B cell (primary cell): Measurements from ENCODE around the gene TWSG1. TPM values are rescaled to one million over a fixed set of nuclear protein-coding genes. Genes with fewer than 3 reads are reported as not detected.

Experiments
- ATAC-seq: fragments of 200-7000 bp; cut with Tn5 transposase; one replicate; pipeline ENCODE4 v1.10.0; 2021; ENCODE audit warnings: low read depth, mild to moderate bottlenecking, moderate number of reproducible peaks, moderate library complexity
- CTCF ChIA-PET: fragments of 350-600 bp; sonication (Branson Sonifier 250); formaldehyde crosslinking; loops from one replicate; lab custom pipeline; 2021; ENCODE audit warnings: antibody characterized with exemption, inconsistent platforms; lab: Charles Lee
- POLR2A ChIA-PET: fragments of 350-600 bp; sonication (Branson Sonifier 250); formaldehyde crosslinking; loops from one replicate; lab custom pipeline; 2021; ENCODE audit warnings: antibody characterized with exemption; lab: Charles Lee
- DNase-seq: peaks from one replicate; pipeline ENCODE4 v3.0.0; 2013
- H2AFZ ChIP-seq: 2 replicates; pipeline ENCODE4 v1.6.1; 2012; ENCODE audit warnings: mild to moderate bottlenecking, low read depth, low read length; ENCODE audit not compliant: insufficient read depth, poor library complexity, severe bottlenecking
- H3K27ac ChIP-seq, 2 donors: 1 replicate in 1 of 2; 2 replicates in 1 of 2; pipeline ENCODE4 v1.5.1; 2012 to 2013; ENCODE audit warnings: low read length in 2 of 2, mild to moderate bottlenecking in 2 of 2, moderate library complexity in 1 of 2
- H3K27me3 ChIP-seq, 4 experiments: fragments of 200-600 bp in 1 of 4; sonication (generic) in 1 of 4; replicated peaks in 1 of 4; 1 replicate in 2 of 4; 2 replicates in 2 of 4; pipeline versions ENCODE4 v1.6.1 to v1.7.0; 2013 to 2016; ENCODE audit warnings: low read length in 3 of 4, mild to moderate bottlenecking in 2 of 4, mixed read lengths in 1 of 4, moderate library complexity in 1 of 4; ENCODE audit not compliant: insufficient read depth in 4 of 4, control insufficient read depth in 3 of 4; ENCODE audit errors: control extremely low read depth in 1 of 4
- H3K36me3 ChIP-seq, 2 experiments: replicated peaks in 1 of 2; 1 replicate in 1 of 2; 2 replicates in 1 of 2; pipeline versions ENCODE4 v1.6.1 to v1.7.1; 2013; ENCODE audit warnings: low read length in 1 of 2; ENCODE audit not compliant: insufficient read depth in 2 of 2, control insufficient read depth in 1 of 2; ENCODE audit errors: control extremely low read depth in 1 of 2, extremely low read depth in 1 of 2
- H3K4me1 ChIP-seq, 2 donors: fragments of 200-600 bp in 1 of 2; sonication (generic) in 1 of 2; 1 replicate in 1 of 2; 2 replicates in 1 of 2; pipeline versions ENCODE4 v1.5.1 to v1.6.1; 2013 to 2017; ENCODE audit warnings: low read length in 2 of 2; ENCODE audit not compliant: control insufficient read depth in 2 of 2, insufficient read depth in 2 of 2
- H3K4me2 ChIP-seq: replicated peaks from 2 replicates; pipeline ENCODE3; 2012; ENCODE audit warnings: mild to moderate bottlenecking, low read depth, low read length; ENCODE audit not compliant: poor library complexity, severe bottlenecking
- H3K4me3 ChIP-seq, 5 experiments: fragments of 200-600 bp in 1 of 5; sonication (generic) in 1 of 5; 1 replicate in 3 of 5; 2 replicates in 2 of 5; pipeline versions ENCODE4 v1.5.1 to v1.7.0; 2011 to 2016; ENCODE audit warnings: low read length in 4 of 5, mild to moderate bottlenecking in 4 of 5, low read depth in 2 of 5, control low read depth in 1 of 5, moderate library complexity in 1 of 5; ENCODE audit not compliant: insufficient read depth in 1 of 5; ENCODE audit errors: control extremely low read depth in 1 of 5, extremely low read depth in 1 of 5
- H3K79me2 ChIP-seq: fragments of 200-600 bp; sonication (generic); one replicate; pipeline ENCODE4 v1.6.0; 2016; ENCODE audit warnings: low read length; ENCODE audit not compliant: control insufficient read depth, insufficient read depth
- H3K9ac ChIP-seq: fragments of 200-600 bp; sonication (generic); 2 replicates; pipeline ENCODE4 v1.6.1; 2017; ENCODE audit warnings: mild to moderate bottlenecking, low read length, moderate library complexity
- H3K9me3 ChIP-seq, 3 donors: one replicate each; pipeline versions ENCODE4 v1.6.1 to v1.7.1; 2013; ENCODE audit warnings: low read length in 2 of 3; ENCODE audit not compliant: control insufficient read depth in 2 of 3, insufficient read depth in 1 of 3; ENCODE audit errors: control extremely low read depth in 1 of 3
- H4K20me1 ChIP-seq: 2 replicates; pipeline ENCODE4 v1.6.0; 2012; ENCODE audit warnings: mild to moderate bottlenecking, low read length; ENCODE audit not compliant: insufficient read depth, control insufficient read depth, poor library complexity, severe bottlenecking
- H3K27ac Mint-ChIP-seq: one replicate; pipeline ENCODE4 v1.8.0; 2021; ENCODE audit warnings: mixed read lengths
- H3K27me3 Mint-ChIP-seq: one replicate; pipeline ENCODE4 v1.8.0; 2021; ENCODE audit warnings: mixed read lengths
- H3K4me1 Mint-ChIP-seq: one replicate; pipeline ENCODE4 v1.8.0; 2021; ENCODE audit warnings: mixed read lengths
- H3K4me3 Mint-ChIP-seq: one replicate; pipeline ENCODE4 v1.8.0; 2021; ENCODE audit warnings: mixed read lengths
- H3K9me3 Mint-ChIP-seq: one replicate; pipeline ENCODE4 v1.8.0; 2022; ENCODE audit warnings: mixed read lengths; ENCODE audit not compliant: insufficient read depth
- CTCF ChIP-seq: fragments of 200-600 bp; IDR thresholded peaks from one replicate; pipeline ENCODE4 v1.8.0; 2022; ENCODE audit warnings: antibody characterized with exemption, mild to moderate bottlenecking
- EZH2 ChIP-seq: IDR thresholded peaks from 2 replicates; pipeline ENCODE4 v1.6.1; 2012; ENCODE audit warnings: borderline replicate concordance, low read depth, mild to moderate bottlenecking, moderate library complexity, low read length; ENCODE audit not compliant: insufficient read depth, poor library complexity, severe bottlenecking
- WGBS: methylation state at CpG from one replicate; pipeline ENCODE4 v1.1.5; 2013; ENCODE audit warnings: missing lambda C conversion rate; ENCODE audit not compliant: insufficient coverage; 5-methylcytosine and 5-hydroxymethylcytosine counted together
- intact Hi-C: fragments of 100-400 bp; cut with micrococcal nuclease; formaldehyde crosslinking; loops from one replicate; pipeline ENCODE4 v1.10.0; 2022
- polyA plus RNA-seq: library from polyadenylated mRNA; depleted of rRNA; stranded (reverse); fragments of >200 nt; gene quantifications from 2 replicates; pipeline ENCODE4 v1.2.3, GENCODE V29; 2012
- total RNA-seq, 2 donors: library from RNA; stranded (reverse); fragments of 120-200 nt in 1 of 2; gene quantifications; 1 replicate in 1 of 2; 2 replicates in 1 of 2; pipeline versions ENCODE4 v1.2.3 to v1.2.4, GENCODE V29; 2013 to 2022

TWSG1 gene
- total and polyA plus RNA-seq, 2 donors (not counting 1 experiment from before 2014, with no cell fraction given), result 1.1 to 6.3 TPM

DNA sequence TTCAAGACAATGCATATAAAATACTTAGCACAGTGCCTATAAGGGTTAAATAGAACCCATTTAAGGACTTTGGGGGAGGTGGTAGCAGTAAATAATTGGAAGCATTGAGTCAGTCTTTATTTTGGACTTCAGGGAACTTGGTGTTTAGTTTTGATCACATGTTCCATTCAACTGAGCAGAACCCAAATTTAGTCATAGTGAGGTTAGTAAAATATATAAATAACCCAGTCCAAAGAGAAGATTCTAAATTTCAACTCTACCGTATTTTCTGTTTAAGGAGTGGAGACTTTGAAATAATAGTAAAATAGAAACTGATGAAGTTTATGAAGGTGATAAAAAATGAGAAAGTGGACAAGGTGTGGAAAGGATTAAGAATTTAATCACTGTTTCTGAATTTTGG, 19.7 kb downstream of the TWSG1 start:
- CTCF ChIA-PET, result no interaction called here
- no peak overlapping the region for H3K4me3 Mint-ChIP-seq
- H3K4me3 ChIP-seq, result no peak overlapping the region
- H3K27ac Mint-ChIP-seq, result no peak overlapping the region
- no peaks in the 10 kb centered on the region for H3K27me3 ChIP-seq
- peaks cover 0 to 3% of the 10 kb centered on the region in 2 donors for H3K4me1 ChIP-seq
- H3K9me3 Mint-ChIP-seq, result no peaks in the 10 kb centered on the region
- no peak overlapping the region for H3K9ac ChIP-seq
- no peak overlapping the region for H3K4me2 ChIP-seq
- POLR2A ChIA-PET, result no interaction called here
- H3K27me3 Mint-ChIP-seq, result no peaks in the 10 kb centered on the region
- H3K4me1 Mint-ChIP-seq, result peaks cover 6% of the 10 kb centered on the region
- WGBS, result no CpG with 5 or more reads among the region's 1 CpG
- DNase-seq (no peak), ATAC-seq (no peak)
- H3K9me3 ChIP-seq, result no peaks in the 10 kb centered on the region
- no peak overlapping the region for H2AFZ ChIP-seq
- H3K27ac ChIP-seq, result no peak overlapping the region
- no peaks in the 10 kb centered on the region for H3K79me2 ChIP-seq
- H3K36me3 ChIP-seq, result no peaks in the 10 kb centered on the region
- no peak for TF ChIP-seq CTCF
- TF ChIP-seq EZH2, result no peak
- no peaks in the 10 kb centered on the region for H4K20me1 ChIP-seq
- intact Hi-C loops, result loop anchor here (5.0 kb wide), 1 partner anchor 48 kb away; no protein-coding TSS in a partner anchor

- no peak overlapping the region for H3K9ac ChIP-seq
- POLR2A ChIA-PET, result no interaction called here
- H3K36me3 ChIP-seq, result no peaks in the 10 kb centered on the region
- intact Hi-C loops, result no loop called here
- no peak for ATAC-seq
- DNase-seq, result no peak
- no peaks in the 10 kb centered on the region for H3K79me2 ChIP-seq
- H3K4me1 ChIP-seq, result peaks cover 0 to 3% of the 10 kb centered on the region in 2 donors
- no peaks in the 10 kb centered on the region for H3K27me3 ChIP-seq
- H3K4me3 Mint-ChIP-seq, result no peak overlapping the region
- H3K9me3 Mint-ChIP-seq, result no peaks in the 10 kb centered on the region
- no peak overlapping the region for H2AFZ ChIP-seq
- H3K27ac Mint-ChIP-seq, result no peak overlapping the region
- no peaks in the 10 kb centered on the region for H4K20me1 ChIP-seq
- 100% methylated on average over 1 of the region's 2 CpGs for WGBS
- no peaks in the 10 kb centered on the region for H3K27me3 Mint-ChIP-seq
- no peak for TF ChIP-seq CTCF
- H3K4me1 Mint-ChIP-seq, result peaks cover 6% of the 10 kb centered on the region
- no peak overlapping the region for H3K27ac ChIP-seq
- CTCF ChIA-PET, result interaction anchor here (0.6 kb wide), 1 partner anchor 31 kb away, joined by 4 read pairs; no protein-coding TSS in a partner anchor
- no peak overlapping the region for H3K4me2 ChIP-seq
- no peak overlapping the region for H3K4me3 ChIP-seq
- no peaks in the 10 kb centered on the region for H3K9me3 ChIP-seq
These were observed 22.4 kb downstream of the TWSG1 start for GRCh38 chr18:9356976-9357375.
